ENCODE results near the gene FIS1.
"Not testable (repeated sequence)": the region's sequence is repeated elsewhere in the genome, so short reads cannot be mapped to it uniquely, and the experiment has no call there.

Gene FIS1

DNA sequence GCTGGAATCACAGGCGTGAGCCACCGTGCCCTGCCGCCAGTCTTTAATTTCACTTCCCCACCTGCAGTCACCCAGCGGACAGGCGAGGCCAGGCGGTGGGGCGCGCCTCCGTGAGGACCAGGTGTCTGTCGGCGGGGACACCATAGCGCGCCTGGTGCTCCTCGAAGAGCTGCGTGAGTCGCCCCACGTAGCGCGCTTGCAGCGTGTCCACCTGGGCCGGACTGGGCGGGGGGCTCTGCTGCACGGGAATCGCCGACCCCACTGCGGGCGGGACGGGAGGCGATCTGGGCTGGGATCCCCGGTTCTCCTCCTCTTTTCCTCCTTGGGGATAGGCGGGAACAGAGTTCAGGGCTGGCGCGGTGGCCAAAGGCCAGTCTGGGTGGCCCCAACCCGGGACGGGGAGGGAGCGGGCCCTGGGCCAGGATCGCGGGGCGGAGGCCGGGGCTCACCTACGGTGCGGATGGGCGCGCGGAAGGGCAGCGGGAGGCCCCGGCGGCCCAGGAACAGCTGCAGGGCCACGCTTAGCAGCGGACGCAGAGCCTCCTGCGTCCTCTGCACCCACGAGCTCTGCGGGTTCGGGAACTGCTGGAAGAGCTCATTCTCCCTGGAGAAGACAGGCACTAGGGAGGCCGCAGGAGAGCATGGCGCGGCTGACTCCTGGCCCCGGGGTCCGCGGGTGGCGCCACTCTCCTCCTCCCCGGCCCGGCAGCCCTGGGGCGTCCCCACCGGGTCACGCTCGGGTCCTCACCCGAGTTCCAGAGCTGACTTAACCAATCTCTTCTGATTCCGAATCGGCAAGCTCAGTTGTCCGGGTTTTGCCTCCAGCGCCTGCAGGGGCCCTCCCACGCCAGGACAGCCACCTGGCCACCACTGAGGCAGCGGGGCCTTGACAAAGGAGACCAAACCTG, 42.9 kb downstream of the FIS1 start:
- DNase-seq: no peak

DNA sequence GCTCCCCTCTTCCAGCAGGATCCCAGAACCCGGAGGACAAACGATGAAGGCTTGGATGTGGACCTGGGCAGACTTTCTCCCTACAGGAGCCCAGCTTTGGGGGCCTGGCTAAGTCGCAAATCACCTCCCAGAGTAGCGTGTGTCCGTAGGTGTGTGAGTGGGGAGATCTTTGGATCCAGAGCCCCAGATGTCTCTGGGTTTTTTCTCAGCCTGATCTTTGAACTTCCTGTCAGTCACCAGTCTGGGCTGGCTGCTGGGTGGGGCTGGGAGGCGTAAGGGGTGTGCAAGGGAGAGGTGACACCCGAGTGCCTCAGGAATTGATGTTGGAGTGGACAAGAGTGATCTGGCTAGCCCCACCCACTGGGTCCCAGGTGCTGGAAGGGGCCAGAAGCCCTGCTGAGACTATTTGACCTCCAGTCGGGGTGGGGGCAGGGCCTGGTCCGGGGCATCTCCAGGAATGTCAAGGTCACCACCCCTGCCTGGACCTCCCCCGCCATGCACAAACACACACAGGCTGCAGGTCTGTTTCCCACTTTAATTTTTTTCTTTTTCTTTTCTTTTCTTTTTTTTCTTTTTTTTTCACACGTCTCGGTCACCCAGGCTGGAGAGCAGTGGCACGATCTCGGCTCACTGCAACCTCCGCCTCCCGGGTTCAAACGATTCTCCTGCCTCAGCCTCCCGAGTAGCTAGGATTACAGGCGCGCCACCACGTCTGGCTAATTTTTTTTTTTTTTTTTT, 43.9 kb downstream of the FIS1 start, which contains the start of gene MOGAT3:
TSS of gene MOGAT3 (minus strand) at position 175 of the 738 bp plus-strand sequence. CDS start 182 bp downstream, outside the sequence.
- no peak for DNase-seq

DNA sequence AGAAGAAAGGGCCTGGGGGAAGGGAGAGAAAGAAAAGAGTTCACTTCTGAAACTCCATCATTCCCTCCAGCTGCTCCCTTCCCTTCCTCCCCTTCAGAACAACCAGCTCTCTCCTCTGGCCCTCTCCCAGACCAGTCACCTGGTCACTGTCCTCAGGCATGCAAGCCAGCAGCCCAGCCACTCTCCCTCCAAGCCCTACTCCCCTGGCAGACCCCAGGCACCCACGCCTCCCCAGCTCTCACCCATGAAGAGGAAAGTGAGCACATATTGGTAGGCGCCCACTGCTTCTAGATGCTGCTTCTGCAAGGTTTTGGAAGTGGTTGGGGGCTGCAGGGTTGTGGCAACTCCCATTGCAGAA, 44.4 kb downstream of the FIS1 start:
- no peak for DNase-seq

DNA sequence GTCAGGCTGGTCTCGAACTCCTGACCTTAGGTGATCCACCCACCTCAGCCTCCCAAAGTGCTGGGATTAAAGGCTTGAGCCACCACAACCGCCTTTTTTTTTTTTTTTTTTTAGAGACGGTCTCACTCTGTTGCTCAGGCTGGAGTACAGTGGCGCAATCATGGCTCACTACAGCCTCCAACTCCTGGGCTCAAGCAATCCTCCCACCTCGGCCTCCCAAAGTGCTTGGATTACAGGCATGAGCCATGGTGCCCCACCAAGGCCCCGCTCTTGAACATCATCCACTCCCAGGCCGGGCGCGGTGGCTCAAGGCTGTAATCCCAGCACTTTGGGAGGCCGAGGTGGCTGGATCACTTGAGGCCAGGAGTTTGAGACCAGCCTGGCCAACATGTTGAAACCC, 45.4 kb downstream of the FIS1 start:
- DNase-seq: not testable (repeated sequence)

DNA sequence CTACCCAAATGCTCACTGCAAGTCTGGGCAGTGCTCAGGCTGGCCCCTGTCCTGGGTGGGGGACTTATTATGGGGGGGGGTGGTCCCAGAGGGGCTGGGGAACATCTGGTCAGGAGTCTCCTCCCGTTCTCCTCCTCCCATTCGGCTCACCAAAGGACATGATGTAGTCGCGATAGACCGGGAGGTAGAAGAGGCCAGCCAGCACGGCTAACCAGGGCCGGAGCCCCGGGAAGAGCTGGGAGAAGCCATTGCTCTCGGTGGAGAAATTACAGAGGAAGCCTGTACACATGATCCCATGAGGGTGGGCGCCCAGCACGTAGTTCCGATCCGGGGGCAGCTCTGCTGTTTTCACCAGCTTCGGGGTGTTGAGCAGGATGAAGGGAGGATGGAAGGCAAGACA, 46.4 kb downstream of the FIS1 start:
- DNase-seq: no peak

DNA sequence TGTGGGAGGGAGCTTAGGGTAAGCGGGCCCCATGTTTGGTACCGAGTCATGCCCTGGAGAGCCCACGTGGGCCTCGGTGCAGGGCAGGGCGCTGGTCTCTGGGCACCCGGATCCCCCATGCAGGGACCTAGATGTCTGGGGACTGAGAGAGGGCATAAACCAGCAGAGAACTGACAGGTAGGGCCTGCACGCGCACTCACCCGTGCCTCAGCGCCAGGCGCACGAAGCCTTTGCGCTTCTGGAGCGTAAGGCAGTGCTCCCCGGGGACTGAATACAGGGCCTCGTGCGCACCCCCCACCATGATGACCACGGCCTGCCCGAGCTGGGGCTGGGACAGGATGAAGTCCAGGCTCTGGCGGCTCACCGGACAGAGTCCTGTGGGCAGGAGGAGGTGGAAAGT, 46.9 kb downstream of the FIS1 start:
- no peak for DNase-seq

DNA sequence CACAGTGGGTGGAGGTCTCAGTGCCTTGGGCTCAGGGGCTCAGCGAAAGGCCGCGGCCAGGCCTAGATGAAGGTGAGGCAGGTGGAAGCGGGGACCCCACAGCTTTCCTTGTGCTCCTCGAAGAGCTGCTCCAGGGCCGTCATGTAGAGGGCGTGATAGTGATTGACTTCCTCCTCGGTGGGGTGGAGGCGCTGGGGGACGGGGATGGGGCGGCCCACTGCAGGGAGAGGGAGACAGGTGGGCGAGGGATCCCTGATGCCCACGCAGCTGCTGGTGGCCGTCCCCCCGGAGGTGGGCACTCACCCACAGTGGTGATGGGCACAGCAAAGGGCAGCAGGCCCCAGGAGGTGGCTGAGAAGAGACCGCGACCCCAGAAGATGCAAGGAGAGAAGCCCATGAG, 49.0 kb downstream of the FIS1 start:
- no peak for DNase-seq

All from suppressor macrophage treated with lipopolysaccharide for 4 hours (primary cell).